Measurements from ENCODE around the gene PER2.

DNA sequence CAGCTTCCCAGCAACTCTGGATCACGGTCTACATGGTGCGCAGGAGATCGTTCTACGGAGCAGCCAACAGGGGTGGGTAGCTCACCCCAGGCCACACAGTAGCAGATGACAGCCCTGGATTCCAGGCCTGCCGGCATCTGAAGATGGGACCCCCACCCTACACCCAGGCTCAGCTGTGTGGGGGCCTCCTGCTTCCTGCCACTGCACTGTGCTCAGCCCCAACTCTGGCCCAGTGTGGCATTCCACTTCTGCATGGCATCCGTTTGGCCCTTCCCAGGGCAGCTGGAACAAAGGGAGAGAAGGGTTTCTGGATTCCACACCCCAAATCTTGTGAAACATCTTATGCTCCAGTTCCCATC is 9.1 kb downstream of the PER2 start:
- TF ChIP-seq ZNF747 (tag by site-specific recombination; IDR thresholded peaks at IDR 0.05): no peak
- no peak for TF ChIP-seq RBAK (tag by site-specific recombination; IDR thresholded peaks at IDR 0.05)

All from HEK293 (cell line).